ENCODE data around the gene VPS36.
"Not testable (repeated sequence)": the region's sequence is repeated elsewhere in the genome, so short reads cannot be mapped to it uniquely, and the experiment has no call there.

VPS36 gene, protein sequence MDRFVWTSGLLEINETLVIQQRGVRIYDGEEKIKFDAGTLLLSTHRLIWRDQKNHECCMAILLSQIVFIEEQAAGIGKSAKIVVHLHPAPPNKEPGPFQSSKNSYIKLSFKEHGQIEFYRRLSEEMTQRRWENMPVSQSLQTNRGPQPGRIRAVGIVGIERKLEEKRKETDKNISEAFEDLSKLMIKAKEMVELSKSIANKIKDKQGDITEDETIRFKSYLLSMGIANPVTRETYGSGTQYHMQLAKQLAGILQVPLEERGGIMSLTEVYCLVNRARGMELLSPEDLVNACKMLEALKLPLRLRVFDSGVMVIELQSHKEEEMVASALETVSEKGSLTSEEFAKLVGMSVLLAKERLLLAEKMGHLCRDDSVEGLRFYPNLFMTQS

DNA sequence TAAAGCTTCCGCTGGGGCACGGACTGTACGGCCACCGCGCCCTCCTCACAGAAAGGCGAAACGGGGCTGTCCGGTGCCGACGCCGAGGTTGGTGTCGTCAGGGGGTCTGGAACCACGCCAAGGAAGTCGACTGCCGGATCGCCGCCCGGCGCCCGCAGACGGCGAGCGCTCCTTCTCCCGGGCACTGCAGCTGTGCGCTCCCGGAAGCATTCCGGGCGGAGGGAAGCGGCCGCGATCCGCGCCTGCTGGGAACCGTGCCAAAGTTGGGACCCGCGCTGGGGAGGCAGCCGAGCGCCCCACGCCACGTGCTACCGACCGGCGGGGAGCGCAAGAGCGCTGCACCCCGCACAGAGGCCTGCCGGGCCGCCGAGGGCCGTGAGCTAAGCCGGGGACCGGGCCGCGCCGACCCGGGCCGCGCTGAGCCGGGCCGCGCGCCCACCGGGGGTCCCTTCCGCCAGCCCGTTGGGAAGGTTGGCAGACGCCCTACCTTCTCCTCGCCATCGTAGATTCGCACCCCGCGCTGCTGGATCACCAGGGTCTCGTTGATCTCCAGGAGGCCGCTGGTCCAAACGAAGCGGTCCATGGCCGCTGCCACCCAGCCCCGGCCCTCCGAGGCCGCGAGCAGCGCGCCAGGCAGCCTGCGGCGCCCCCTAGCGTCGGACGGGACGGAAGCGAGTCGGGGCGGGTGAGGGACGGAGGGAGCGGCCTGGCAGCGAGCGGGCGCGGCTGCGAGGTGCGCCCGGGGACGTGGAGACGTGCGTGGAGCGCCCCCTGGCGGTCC lies at the start of gene VPS36:
Gene VPS36, minus strand, starts transcription at position 623 of the 781 bp plus-strand sequence. Its CDS starts 40 bp downstream, at position 583.
- peaks cover 12% of the 10 kb centered on the region for H3K4me1 ChIP-seq (ENCODE audit: insufficient read depth, low read length)
- no peaks in the 10 kb centered on the region for H3K36me3 ChIP-seq (ENCODE audit: insufficient read depth, low read length)
- H2AFZ ChIP-seq (ENCODE audit: low read depth, low read length), result peak within 1 kb of the TSS; percentile 71
- no peaks in the 10 kb centered on the region for H3K9me3 ChIP-seq (ENCODE audit: low read length)
- H3K4me3 ChIP-seq (ENCODE audit: low read length), result peak within 1 kb of the TSS; percentile 59
- H3K27me3 ChIP-seq (ENCODE audit: insufficient read depth, low read length), result no peaks in the 10 kb centered on the region

- H3K4me3 ChIP-seq (ENCODE audit: low read length); H3K27me3 ChIP-seq (ENCODE audit: insufficient read depth, low read length); H3K4me1 ChIP-seq (ENCODE audit: insufficient read depth, low read length); H3K9me3 ChIP-seq (ENCODE audit: low read length); H2AFZ ChIP-seq (ENCODE audit: low read depth, low read length); H3K36me3 ChIP-seq (ENCODE audit: insufficient read depth, low read length): not testable (repeated sequence)
Measured at GRCh38 chr13:52497979-52498378, 47.5 kb upstream of the VPS36 start.

- H3K4me3 ChIP-seq (ENCODE audit: low read length); H3K27me3 ChIP-seq (ENCODE audit: insufficient read depth, low read length); H3K9me3 ChIP-seq (ENCODE audit: low read length); H3K36me3 ChIP-seq (ENCODE audit: insufficient read depth, low read length); H3K4me1 ChIP-seq (ENCODE audit: insufficient read depth, low read length); H2AFZ ChIP-seq (ENCODE audit: low read depth, low read length): not testable (repeated sequence)
Measured at GRCh38 chr13:52494241-52494640, 43.8 kb upstream of the VPS36 start.

DNA sequence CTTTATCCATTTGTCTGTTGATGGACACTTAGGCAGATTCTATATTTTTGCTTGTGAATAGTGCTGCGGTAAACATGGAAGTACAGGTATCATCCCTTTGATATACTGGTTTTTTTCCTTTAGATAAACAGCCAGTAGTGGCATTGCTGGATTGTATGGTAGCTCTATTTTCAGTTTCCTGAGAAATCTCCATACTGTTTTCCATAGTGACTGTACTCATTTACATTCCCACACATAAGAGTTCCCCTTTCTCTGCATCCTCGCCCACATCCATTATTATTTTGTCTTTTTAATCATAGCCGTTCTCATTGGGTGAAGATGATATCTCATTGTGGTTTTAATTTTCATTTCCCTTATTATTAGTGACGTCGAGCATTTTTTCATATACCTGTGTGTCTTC lies 40.6 kb upstream of the VPS36 start:
- H3K36me3 ChIP-seq (ENCODE audit: insufficient read depth, low read length); H2AFZ ChIP-seq (ENCODE audit: low read depth, low read length); H3K9me3 ChIP-seq (ENCODE audit: low read length); H3K4me3 ChIP-seq (ENCODE audit: low read length); H3K27me3 ChIP-seq (ENCODE audit: insufficient read depth, low read length); H3K4me1 ChIP-seq (ENCODE audit: insufficient read depth, low read length): not testable (repeated sequence)

DNA sequence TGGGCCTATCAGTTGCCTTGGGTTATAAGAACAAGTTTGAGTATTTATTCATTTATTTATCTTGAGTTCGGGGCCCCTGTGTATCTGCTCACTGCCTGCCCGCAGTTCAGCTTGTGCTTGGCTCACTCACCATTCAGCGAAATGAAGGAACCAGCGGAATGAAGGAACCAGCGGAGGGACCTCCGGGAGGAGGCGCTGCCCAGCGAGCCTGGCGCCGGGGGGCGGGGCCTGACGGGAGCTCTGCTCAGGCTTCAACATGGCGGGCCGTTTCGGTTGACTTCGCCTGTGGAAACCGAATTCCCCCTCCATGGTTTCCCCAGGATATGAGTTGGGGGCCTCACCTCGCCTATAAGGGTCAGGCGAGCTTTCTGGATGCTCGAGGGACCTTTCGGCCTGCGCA lies 38.3 kb upstream of the VPS36 start:
- H3K4me3 ChIP-seq (ENCODE audit: low read length); H3K36me3 ChIP-seq (ENCODE audit: insufficient read depth, low read length); H2AFZ ChIP-seq (ENCODE audit: low read depth, low read length); H3K9me3 ChIP-seq (ENCODE audit: low read length); H3K4me1 ChIP-seq (ENCODE audit: insufficient read depth, low read length); H3K27me3 ChIP-seq (ENCODE audit: insufficient read depth, low read length): not testable (repeated sequence)

DNA sequence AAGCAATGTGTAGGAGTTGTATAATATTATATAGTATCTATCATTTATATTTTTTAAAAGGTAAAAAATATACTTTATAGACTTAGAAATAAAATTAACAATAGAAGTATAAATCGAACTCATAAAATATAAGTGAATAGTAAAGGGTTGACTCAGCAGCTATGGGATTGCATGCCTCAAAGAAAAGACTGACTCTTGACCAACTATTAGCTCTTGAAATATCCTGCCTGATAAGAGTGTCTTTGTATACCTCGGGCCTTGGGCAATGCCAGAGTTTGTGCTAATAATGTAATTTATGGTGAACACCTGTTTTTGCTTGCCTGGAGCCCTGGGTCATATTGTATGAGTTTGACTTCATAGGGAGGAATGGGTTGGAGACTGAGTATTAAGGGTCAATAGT lies 36.6 kb upstream of the VPS36 start:
- not testable (repeated sequence) for H3K4me1 ChIP-seq (ENCODE audit: insufficient read depth, low read length); H3K9me3 ChIP-seq (ENCODE audit: low read length); H3K4me3 ChIP-seq (ENCODE audit: low read length); H3K27me3 ChIP-seq (ENCODE audit: insufficient read depth, low read length); H3K36me3 ChIP-seq (ENCODE audit: insufficient read depth, low read length); H2AFZ ChIP-seq (ENCODE audit: low read depth, low read length)

GRCh38 chr13:52480677-52481428 lies 30.4 kb upstream of the VPS36 start:
- not testable (repeated sequence) for H2AFZ ChIP-seq (ENCODE audit: low read depth, low read length); H3K27me3 ChIP-seq (ENCODE audit: insufficient read depth, low read length); H3K4me3 ChIP-seq (ENCODE audit: low read length); H3K9me3 ChIP-seq (ENCODE audit: low read length); H3K4me1 ChIP-seq (ENCODE audit: insufficient read depth, low read length)
- peaks cover 11% of the 10 kb centered on the region for H3K36me3 ChIP-seq (ENCODE audit: insufficient read depth, low read length)

DNA sequence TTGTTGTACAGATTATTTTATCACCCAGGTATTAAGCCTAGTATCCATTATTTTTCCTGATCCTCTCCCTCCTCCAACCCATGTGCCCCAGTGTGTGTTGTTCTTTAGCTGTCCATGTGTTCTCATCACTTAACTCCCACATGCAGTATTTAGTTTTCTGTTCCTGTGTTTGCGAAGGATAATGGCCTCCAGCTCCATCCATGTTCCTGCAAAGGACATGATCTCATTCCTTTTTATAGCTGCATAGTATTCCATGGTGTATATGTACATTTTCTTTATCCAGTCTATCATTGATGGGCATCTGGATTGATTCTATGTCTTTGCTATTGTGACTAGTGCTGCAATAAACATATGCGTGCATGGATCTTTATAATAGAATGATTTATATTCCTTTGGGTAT lies 18.1 kb upstream of the VPS36 start:
- H3K4me3 ChIP-seq (ENCODE audit: low read length); H3K27me3 ChIP-seq (ENCODE audit: insufficient read depth, low read length); H3K9me3 ChIP-seq (ENCODE audit: low read length); H2AFZ ChIP-seq (ENCODE audit: low read depth, low read length); H3K4me1 ChIP-seq (ENCODE audit: insufficient read depth, low read length): not testable (repeated sequence)
- H3K36me3 ChIP-seq (ENCODE audit: insufficient read depth, low read length), result peaks cover 81% of the 10 kb centered on the region

DNA sequence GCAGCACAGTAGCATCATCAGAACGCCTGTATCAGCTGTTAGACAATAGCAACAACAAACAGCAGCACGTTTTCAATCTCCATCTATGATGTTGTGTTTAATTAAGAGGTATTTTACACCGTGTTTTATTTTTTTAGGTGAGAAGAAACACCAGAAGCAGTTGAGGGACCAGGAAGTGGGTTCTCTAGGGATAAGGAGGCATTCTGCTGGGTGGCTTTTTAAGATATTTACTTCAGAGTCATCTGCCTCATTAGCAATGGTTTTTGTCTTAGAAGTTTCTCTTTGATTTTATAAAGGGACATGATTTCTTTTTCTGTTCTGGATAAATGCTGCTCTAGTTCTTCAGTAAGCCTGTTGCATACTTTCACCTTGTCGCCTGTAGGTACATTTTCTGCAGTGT lies 13.1 kb upstream of the VPS36 start:
- no peaks in the 10 kb centered on the region for H3K27me3 ChIP-seq (ENCODE audit: insufficient read depth, low read length)
- H3K36me3 ChIP-seq (ENCODE audit: insufficient read depth, low read length), result peaks cover 89% of the 10 kb centered on the region
- no peak overlapping the region for H2AFZ ChIP-seq (ENCODE audit: low read depth, low read length)
- peaks cover 4% of the 10 kb centered on the region for H3K9me3 ChIP-seq (ENCODE audit: low read length)
- H3K4me3 ChIP-seq (ENCODE audit: low read length), result no peak overlapping the region
- no peaks in the 10 kb centered on the region for H3K4me1 ChIP-seq (ENCODE audit: insufficient read depth, low read length)

- no peak overlapping the region for H3K4me3 ChIP-seq (ENCODE audit: low read length)
- peaks cover 15% of the 10 kb centered on the region for H3K4me1 ChIP-seq (ENCODE audit: insufficient read depth, low read length)
- H2AFZ ChIP-seq (ENCODE audit: low read depth, low read length), result no peak overlapping the region
- H3K27me3 ChIP-seq (ENCODE audit: insufficient read depth, low read length), result no peaks in the 10 kb centered on the region
- peaks cover 82% of the 10 kb centered on the region for H3K36me3 ChIP-seq (ENCODE audit: insufficient read depth, low read length)
- H3K9me3 ChIP-seq (ENCODE audit: low read length), result peaks cover under 1% of the 10 kb centered on the region
Measured at GRCh38 chr13:52461265-52461664, 10.8 kb upstream of the VPS36 start.

DNA sequence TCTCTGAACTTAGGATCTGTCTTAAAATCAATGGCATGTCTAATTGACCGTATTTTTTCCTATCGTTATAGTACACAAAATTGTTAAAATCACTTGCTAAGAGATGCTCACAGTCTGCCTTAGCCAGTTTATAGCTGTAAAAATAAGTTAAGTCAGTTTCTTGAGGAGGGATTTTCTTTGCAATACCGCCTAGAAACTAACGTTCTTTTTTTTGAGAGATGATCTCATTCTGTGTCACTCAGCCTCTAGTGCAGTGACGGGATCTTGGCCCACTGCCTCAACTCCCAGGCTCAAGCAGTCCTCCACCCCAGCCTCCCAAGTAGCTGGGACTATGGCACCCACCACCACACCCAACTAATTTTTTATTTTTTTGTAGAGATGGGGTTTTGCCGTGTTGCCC lies 9.2 kb upstream of the VPS36 start:
- no peaks in the 10 kb centered on the region for H3K9me3 ChIP-seq (ENCODE audit: low read length)
- peaks cover 66% of the 10 kb centered on the region for H3K36me3 ChIP-seq (ENCODE audit: insufficient read depth, low read length)
- peaks cover 18% of the 10 kb centered on the region for H3K4me1 ChIP-seq (ENCODE audit: insufficient read depth, low read length)
- H2AFZ ChIP-seq (ENCODE audit: low read depth, low read length), result no peak overlapping the region
- H3K4me3 ChIP-seq (ENCODE audit: low read length), result no peak overlapping the region
- no peaks in the 10 kb centered on the region for H3K27me3 ChIP-seq (ENCODE audit: insufficient read depth, low read length)

DNA sequence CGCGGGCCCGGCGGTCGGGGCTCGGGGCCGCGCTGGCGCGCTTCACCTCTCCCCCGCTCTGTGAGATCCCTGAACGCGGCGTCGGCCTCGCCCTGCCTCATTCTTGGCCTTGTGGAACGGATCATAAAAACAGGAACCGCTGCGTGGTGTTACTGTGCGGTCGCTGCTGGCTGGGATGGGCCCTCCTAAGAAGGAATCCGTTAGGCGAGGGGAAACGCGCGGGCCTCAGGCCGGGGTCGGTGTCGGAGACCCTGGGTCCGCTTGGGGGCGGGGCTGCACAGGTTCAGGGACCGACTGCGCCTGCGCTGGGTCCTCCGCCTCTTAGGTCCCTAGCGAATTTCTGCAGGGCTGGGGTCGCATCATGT lies 5.2 kb upstream of the VPS36 start:
- Histone ChIP-seq H3K4me3 (ENCODE audit: low read length) (peak overlapping the region; percentile 88), H3K4me1 (ENCODE audit: insufficient read depth, low read length) (peaks cover 22% of the 10 kb centered on the region), H3K27me3 (ENCODE audit: insufficient read depth, low read length) (no peaks in the 10 kb centered on the region), H2AFZ (ENCODE audit: low read depth, low read length) (peak overlapping the region; percentile 91), H3K9me3 (ENCODE audit: low read length) (no peaks in the 10 kb centered on the region), H3K36me3 (ENCODE audit: insufficient read depth, low read length) (peaks cover 30% of the 10 kb centered on the region)
